Measurements from ENCODE around the gene RIN1. TPM values are rescaled to one million over a fixed set of nuclear protein-coding genes. Genes with fewer than 3 reads are reported as not detected.
A peak's percentile ranks its signal among the peaks of the same experiment; 100 is the strongest.

Gene RIN1
- total and polyA plus RNA-seq, 2 of the 13 experiments (the other 11 are each of a cell fraction or from before 2014, with no cell fraction given) = 2.4 to 4.1 TPM

DNA sequence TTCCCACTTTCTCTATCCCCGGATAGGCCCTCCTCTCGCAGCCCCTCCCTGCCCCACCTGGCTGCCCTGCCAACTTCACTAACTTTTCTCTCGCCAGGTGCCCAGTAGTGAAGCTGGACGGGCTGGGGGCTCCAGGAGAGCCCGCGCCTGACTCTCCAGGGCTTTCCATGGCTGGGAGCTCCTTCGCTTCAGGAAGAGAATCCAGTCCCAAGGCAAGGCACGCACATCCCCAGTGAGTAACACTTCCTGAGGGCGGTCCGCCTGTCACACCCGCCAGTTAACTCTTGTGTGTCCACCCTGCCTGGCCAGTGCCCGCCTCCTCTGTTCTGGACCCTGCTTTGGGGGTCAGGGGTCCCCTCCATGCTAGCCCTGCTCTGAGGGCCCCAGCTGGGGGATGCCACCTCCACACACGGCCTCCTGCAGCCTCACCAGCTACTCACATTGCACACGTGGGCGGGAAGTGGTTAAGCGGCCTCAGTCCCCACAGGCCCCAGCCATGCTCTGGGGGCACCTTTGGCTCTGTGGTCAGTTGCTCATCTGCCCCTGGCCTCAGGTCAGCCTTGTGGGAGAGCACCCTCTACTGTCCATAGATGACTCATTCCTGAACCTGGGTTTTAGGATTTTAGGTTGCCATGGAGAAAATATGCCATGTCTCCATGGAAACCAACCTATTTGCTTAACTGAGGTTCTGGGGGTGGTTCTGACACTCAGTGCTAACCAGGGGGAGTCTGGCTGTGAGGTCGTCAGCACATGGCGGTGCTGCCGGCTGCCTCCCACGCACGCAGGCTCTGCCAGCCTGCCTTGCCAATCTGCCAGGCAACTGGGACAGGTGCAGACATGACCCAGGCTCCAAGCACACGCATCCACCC, at the start of gene RIN1 (continued):
- TF ChIP-seq, protein P1, sequence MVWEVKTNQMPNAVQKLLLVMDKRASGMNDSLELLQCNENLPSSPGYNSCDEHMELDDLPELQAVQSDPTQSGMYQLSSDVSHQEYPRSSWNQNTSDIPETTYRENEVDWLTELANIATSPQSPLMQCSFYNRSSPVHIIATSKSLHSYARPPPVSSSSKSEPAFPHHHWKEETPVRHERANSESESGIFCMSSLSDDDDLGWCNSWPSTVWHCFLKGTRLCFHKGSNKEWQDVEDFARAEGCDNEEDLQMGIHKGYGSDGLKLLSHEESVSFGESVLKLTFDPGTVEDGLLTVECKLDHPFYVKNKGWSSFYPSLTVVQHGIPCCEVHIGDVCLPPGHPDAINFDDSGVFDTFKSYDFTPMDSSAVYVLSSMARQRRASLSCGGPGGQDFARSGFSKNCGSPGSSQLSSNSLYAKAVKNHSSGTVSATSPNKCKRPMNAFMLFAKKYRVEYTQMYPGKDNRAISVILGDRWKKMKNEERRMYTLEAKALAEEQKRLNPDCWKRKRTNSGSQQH (CRISPR knock-in tag; IDR thresholded peaks at IDR 0.05; ENCODE audit: low read depth) = peak; percentile 79; the same call in 1 of the 2 replicates
- peak; percentile 93 for TF ChIP-seq TBX3 (IDR thresholded peaks at IDR 0.05; ENCODE audit: borderline replicate concordance)
- 0 out of 2 replicates have a peak, but pooled peaks have one; percentile 34 for TF ChIP-seq ZNF547 (CRISPR knock-in tag; IDR thresholded peaks at IDR 0.05)
- peak; percentile 52; the same call in 1 of the 2 replicates for TF ChIP-seq KAT7 (CRISPR knock-in tag; IDR thresholded peaks at IDR 0.05; ENCODE audit: borderline replicate concordance)
- peak; percentile 67 for TF ChIP-seq KMT2B (CRISPR knock-in tag; IDR thresholded peaks at IDR 0.05)
- TF ChIP-seq SIN3B (IDR thresholded peaks at IDR 0.05; ENCODE audit: low read length) = peak; percentile 42; the same call in 1 of the 2 replicates
- no peak; the same call in 1 of the 2 replicates for TF ChIP-seq MIER2 (CRISPR knock-in tag; IDR thresholded peaks at IDR 0.05)
- TF ChIP-seq NRL (CRISPR knock-in tag; IDR thresholded peaks at IDR 0.05; ENCODE audit: borderline replicate concordance) = peak; percentile 65
- no peak for TF ChIP-seq BCLAF1 (IDR thresholded peaks at IDR 0.05)
- TF ChIP-seq ZNF335 (CRISPR knock-in tag; IDR thresholded peaks at IDR 0.05) = 0 out of 2 replicates have a peak, but pooled peaks have one; percentile 25
- TF ChIP-seq DMAP1 (CRISPR knock-in tag; IDR thresholded peaks at IDR 0.05) = peak; percentile 69
- TF ChIP-seq AHR (CRISPR knock-in tag; IDR thresholded peaks at IDR 0.05) = peak; percentile 58
- no peak for TF ChIP-seq SOX6 (IDR thresholded peaks at IDR 0.05)
- peak; percentile 67 for TF ChIP-seq SOX6 (CRISPR knock-in tag; IDR thresholded peaks at IDR 0.05)
- 0 out of 2 replicates have a peak, but pooled peaks have one; percentile 33 for TF ChIP-seq ARID3A (IDR thresholded peaks at IDR 0.05; ENCODE audit: low read depth, low read length)
- peak; percentile 61 for TF ChIP-seq RARA (CRISPR knock-in tag; IDR thresholded peaks at IDR 0.05)
- peak; percentile 65; the same call in 1 of the 2 replicates for TF ChIP-seq NR2C2 (CRISPR knock-in tag; IDR thresholded peaks at IDR 0.05; ENCODE audit: borderline replicate concordance)
- 0 out of 2 replicates have a peak, but pooled peaks have one; percentile 48 for TF ChIP-seq ZNF772 (CRISPR knock-in tag; IDR thresholded peaks at IDR 0.05)
- peak; percentile 41; the same call in 1 of the 2 replicates for TF ChIP-seq ZNF232 (CRISPR knock-in tag; IDR thresholded peaks at IDR 0.05; ENCODE audit: borderline replicate concordance)
- TF ChIP-seq TFDP1 (CRISPR knock-in tag; IDR thresholded peaks at IDR 0.05; ENCODE audit: borderline replicate concordance) = peak; percentile 70; the same call in 1 of the 2 replicates
- TF ChIP-seq BORCS8-MEF2B (CRISPR knock-in tag; IDR thresholded peaks at IDR 0.05) = peak; percentile 91; the same call in 1 of the 2 replicates
- peak; percentile 79 for TF ChIP-seq ZNF883 (CRISPR knock-in tag; IDR thresholded peaks at IDR 0.05; ENCODE audit: not compliant biosample characterization)
- TF ChIP-seq FOXP1 (IDR thresholded peaks at IDR 0.05) = no peak
- TF ChIP-seq FOXP1 (CRISPR knock-in tag; IDR thresholded peaks at IDR 0.05) = peak; percentile 47; the same call in 1 of the 2 replicates

Data from HepG2 (cell line).